HG03039 (cell line): Measurements from ENCODE around the gene GNB1L.

Experiments
- ATAC-seq: cut with Tn5 transposase; IDR thresholded peaks from one replicate; pipeline ENCODE4 v1.9.1; 2021; ENCODE audit warnings: mild to moderate bottlenecking, moderate library complexity; ENCODE audit not compliant: unreplicated experiment

The GNB1L gene

GRCh38 chr22:19825904-19826618 is 28.6 kb downstream of the GNB1L start:
- no peak for ATAC-seq

DNA sequence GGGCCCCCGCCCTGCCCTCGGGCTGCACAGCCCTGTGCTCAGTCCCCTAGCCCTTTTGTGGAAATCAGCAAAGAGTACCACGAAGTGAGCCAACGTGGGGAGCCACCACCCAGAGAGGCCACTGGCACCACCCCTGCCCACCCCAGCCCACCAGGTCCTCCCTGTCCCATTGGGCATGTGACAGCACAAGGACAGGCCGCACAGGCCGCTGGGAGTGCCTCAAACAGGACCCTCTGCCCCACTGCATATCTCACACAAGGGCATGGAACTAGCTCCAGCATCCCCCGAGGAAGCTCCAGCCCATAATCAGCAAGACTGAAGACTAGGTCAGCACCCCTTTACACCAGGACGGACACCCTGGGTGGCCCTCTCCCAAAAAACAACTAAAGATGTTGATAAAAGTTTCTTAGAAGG is 29.7 kb downstream of the GNB1L start:
- ATAC-seq: no peak

GRCh38 chr22:19824212-19824925 is 30.3 kb downstream of the GNB1L start:
- no peak for ATAC-seq

- ATAC-seq: no peak
Measured at GRCh38 chr22:19823902-19824211, 30.8 kb downstream of the GNB1L start.

- ATAC-seq: no peak
Measured at GRCh38 chr22:19823191-19823901, 31.3 kb downstream of the GNB1L start.

DNA sequence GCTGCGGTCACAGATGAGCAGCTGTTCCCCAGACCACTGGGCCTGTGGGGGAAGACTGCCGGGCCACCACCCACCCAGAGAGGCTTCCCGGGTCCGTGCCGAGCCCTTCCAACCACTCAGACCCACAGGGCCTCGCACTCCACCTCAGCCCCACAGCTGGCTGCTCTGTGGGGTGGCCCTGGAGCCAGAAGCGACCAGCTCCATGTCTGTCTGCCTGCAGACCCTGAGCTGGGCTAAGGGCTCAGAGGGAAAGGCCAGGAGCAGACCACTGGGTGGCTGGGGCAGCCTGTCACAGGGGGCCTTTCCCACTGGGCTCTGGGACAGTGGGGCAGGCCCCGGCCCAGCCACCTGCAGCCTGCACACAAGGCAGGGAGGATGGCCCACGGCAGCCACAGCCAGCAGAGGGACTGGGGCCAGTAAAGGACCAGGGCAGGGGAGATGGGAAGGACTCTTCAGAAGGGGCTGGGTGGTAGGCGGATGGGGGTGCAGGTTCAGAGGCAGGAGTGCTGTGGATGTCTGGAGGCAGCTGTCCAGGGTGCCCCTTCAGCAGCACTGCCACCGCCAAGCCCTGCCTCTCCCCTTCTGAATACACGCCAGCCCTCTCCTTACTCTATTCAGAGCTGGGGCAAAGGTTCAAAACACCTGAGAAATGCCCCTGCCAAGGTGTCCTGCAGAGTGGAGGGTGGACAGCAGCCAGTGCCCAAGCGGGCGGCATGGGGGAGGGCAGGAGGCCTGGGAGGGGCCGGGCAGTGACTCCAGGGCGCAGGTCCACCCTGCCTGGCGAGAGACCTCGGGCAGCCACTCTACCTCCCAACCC is 32.2 kb downstream of the GNB1L start:
- ATAC-seq: no peak

DNA sequence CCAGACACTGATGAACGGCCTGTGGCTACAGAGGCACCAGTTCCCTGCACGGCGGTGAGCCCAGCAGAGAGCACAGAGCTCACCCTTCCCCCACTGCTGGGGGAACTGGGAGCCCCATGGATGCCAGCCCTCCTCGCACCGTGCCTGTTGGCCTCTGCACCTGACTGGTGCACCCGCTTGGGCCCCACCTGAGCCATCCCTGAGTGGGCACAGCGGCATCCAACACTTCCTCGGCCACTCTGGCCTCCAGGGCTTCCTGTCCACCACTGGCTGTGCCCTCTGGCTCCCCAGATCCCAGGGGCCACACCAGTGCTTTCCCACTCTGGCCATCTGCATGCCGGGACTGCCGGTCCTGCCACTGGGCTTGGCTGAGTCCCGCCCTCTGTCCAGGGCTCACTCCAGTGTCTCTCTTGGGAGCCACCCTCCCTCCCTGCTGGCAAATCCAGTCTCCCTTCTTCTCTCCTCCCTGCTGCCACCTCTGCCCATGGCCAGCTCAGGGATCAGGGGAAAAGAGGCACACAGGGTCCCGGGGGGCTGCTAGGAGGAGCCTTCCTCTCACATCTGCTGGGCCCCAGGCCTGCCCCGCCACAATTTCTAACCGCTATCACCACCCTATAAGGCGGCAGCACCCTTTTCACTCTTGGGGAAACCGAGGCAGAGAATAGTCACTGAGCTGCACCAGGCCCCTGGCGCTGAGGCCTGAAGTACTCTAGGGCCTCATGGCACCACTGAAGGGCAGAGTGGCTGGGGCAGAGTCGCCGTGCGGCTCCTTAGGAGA is 33.0 kb downstream of the GNB1L start:
- ATAC-seq: no peak

DNA sequence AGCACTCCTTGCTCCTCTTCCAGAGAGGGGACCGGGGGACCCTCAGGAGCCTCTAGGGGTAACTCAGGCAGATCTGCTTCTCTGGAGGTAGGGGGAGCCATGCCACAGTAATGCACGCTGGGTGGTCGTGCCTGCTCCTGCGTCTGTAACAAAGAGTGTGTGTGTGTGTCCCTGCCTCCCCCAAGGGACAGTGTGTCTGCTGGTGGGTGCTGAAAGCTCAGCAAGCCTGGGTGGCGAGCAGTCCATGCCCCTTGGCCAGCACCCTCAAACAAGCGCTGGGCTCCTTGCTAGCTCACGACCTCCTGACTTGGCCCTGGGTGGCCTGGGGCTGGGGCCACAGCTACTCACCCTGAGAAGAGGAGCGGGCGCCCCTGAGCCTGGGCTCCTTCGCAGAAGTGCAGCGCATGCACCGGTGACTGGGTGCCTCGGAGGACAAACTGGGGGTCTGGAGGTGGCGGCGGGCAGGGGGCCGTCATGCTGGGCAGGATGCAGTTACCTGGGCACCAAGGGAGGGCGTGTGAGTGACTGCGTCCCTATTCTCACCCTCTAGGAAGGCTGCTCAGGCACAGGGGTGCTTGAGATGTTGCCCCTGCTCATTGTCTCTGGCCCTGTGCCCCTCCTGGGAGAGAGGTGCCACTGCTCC is 33.7 kb downstream of the GNB1L start:
- no peak for ATAC-seq

DNA sequence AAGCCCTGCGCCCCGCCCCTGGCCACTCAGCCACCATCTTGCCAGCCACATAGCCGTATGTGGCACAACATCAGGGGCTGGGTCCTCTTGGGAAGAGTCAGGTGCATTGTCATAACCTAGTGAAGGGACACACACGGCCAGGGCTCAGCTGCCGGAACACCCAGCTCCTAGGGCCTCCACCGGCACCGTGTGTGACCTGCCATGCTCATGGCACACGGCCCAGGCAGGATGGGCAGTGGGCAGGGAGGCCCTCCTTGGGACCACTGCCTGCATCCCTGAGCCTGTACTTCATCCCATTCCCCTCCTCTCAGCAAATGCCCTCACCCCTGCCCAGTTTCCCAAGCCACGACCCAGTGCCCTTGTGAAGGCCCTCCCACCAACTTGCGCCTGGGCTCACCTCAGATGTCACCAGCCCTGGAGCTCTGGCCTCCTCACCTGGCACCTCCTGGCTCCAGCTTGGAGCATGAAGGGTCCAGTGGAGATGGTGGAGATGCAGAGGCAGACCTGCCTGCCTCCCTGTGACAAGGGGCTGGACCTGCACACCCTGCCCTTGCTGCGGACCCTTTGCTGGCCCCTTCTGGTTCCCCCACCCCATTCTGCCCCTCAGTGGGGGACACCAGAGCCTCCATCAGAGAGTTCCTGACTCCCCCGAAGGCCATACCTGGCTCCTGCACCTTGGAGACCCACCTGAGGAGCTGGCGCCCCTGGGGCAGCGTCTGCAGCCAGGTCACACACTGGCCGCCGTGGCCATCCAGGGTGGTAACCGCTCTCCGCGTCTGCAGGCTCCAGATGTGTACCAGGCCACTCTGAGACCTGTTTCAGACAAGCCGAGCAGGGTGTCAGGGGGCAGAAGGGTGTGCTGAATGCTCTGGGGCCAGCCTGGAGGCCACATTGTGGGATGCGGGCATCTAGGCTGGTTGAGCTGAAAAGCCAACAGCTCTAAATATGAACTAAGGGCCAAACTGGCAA is 34.5 kb downstream of the GNB1L start:
- no peak for ATAC-seq

GRCh38 chr22:19819208-19819910 is 35.3 kb downstream of the GNB1L start:
- ATAC-seq: no peak

DNA sequence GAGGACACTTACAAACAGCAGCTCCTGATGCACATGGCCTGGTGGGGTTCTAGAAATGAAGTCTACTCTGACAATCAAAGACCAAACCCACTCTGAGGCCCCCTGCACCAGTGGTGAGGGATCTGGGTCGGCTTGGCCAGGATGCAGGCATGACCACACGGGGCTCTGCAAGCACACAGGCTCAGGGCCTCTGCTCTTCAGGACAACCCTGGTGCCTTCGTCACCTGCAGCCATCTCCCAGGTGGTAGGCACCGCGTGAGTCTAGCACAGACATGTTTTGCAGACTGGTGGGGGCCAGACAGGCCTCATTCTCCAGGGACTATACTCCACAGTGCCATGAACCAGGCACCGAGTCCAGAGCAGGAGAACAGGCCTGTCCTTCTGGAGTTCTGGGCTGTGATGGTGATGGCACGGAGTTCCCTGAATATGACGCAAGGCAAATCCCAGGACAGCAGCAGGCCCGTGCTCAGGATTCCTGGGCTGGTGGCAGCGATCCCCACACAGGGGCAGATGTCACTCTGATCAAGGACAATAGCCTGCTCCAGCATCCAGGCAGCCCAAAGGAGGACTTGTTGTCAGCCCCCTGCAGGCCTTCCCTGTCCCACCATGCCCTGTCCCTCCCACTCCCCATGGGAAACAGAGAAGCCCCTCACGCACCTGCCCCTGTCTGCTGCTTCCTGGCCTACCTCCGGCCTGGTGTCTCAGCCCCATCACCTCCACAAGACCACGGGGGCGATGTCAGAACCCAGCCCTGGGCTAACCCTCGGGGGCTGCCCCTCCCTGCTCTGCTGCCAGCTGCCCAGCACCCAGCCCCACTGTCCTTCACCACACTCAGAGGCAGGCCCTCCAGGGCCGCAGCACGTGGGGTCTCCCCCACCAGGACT is 36.1 kb downstream of the GNB1L start:
- no peak for ATAC-seq

DNA sequence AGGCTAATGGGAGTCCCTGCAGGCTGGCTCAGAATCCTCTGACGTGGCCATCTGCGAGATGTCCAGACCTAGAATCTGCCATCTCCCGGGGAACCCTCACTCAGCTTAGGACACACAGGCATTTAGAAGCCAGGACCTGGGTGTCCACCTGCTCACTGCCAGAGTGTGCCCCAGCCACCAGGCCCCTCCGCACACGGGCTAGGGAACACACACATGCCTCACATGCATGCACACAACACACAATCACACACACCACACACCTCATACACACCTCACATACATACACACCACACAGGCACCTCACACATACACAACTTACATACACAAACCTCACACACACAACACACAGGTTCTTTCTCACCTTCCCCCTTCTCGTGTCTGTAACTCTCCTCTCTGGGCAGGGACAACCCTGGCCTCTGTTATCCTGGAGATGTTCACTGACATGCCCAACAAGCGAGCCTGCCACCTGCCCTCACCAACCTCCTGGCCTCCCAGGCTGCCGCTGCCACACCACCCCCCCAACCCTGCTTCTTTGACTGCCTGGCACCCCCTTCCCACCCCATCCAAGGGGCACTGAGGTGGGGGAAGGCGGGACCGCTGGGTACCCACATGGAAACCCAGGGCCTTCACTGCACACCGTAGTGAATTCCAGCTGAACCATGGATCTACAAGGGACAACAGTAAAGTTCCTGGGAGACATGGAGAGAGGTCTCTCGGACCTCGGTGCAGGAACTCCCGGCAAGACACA is 38.1 kb downstream of the GNB1L start:
- ATAC-seq: no peak

DNA sequence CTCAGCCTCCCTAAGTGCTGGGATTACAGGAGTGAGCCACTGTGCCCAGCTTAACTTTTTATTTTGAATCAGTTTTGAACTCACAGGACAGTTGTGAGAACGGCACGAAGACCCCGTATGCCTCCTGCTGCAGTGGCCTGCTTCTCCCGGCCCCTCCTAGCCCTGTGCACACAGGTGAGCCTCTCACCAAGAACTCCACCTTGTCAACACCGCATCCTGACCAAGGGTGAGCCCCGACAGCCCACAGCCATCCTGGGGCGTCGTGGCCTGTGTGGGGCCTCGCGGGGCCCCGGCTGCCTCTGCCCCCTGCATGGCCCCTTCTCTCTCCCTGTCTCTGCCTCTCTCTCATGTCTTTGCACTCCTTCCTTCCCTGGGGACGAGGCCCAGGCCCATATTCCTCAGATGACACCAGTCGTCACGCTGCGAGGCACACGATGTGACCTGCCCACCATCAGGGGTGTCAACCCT is 38.8 kb downstream of the GNB1L start:
- no peak for ATAC-seq

DNA sequence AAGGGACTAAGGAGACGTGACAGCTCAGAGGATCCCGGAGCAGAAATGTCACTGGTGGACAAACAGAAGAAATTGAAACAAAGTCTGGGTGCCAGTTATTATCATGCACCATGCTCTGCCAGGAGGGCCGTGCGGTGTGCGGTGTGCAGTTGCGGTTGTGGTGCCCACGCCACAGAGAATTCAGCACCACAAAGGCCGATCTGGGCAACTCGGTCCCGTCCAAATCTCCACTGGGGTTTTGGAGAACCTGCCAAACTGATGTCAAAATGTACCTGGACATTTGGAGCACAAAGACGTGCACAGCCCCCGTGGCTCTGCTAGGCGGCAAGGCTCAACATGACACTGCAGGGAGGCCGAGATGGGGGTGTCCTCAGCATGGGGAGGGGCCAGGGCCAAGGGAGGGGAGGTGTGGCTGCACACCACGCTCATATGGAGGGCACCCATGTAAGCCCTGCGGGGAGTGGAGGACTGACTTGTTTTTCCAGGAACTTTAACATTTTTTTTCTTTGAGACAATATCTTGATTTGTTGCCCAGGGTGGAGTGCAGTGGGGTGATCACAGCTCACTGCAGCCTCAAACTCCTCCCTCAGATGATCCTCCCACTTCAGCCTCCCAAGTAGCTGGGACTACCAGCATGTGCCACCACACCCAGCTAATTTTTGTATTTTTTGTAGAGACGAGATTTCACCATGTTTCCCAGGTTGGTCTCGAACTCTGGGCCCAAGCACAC is 39.4 kb downstream of the GNB1L start:
- no peak for ATAC-seq

- no peak for ATAC-seq
Measured at GRCh38 chr22:19814428-19814827, 40.2 kb downstream of the GNB1L start.

- no peak for ATAC-seq
Measured at GRCh38 chr22:19812910-19813309, 41.8 kb downstream of the GNB1L start.
